Spleen (tissue), 7 donors: ENCODE measurements around the gene PEAR1.

Experiments
- POLR2A ChIP-seq, 3 donors: fragments of 450-650 bp; IDR thresholded peaks; one replicate each; pipeline ENCODE4 v1.5.1; 2017; ENCODE audit warnings: antibody characterized with exemption in 3 of 3, mild to moderate bottlenecking in 1 of 3
- POLR2AphosphoS5 ChIP-seq, 3 donors: sonication (generic); formaldehyde crosslinking; IDR thresholded peaks; one replicate each; pipeline ENCODE4 v1.5.1; 2017; ENCODE audit warnings: antibody characterized with exemption in 3 of 3
- TF ChIP-seq, protein P1 (sequence below), 11 experiments: fragments of 200-600 bp in 7 of 11; fragments of 450-650 bp in 4 of 11; sonication (generic) in 4 of 11; IDR thresholded peaks in 8 of 11; conservative IDR thresholded peaks in 3 of 11; 1 replicate in 7 of 11; 2 replicates in 4 of 11; pipeline versions ENCODE4 v1.4.0 to v1.8.0; 2016 to 2021; ENCODE audit warnings: antibody characterized with exemption in 11 of 11, inconsistent platforms in 4 of 11, mild to moderate bottlenecking in 1 of 11
- donor health status: DM: no; HTN: no; CAD: no; lungs with moderate emphysema.
- donor health status: DM: no; HTN: no; CAD: no.
- donor health status: DM: no; HTN: no; CAD: no.

DNA sequence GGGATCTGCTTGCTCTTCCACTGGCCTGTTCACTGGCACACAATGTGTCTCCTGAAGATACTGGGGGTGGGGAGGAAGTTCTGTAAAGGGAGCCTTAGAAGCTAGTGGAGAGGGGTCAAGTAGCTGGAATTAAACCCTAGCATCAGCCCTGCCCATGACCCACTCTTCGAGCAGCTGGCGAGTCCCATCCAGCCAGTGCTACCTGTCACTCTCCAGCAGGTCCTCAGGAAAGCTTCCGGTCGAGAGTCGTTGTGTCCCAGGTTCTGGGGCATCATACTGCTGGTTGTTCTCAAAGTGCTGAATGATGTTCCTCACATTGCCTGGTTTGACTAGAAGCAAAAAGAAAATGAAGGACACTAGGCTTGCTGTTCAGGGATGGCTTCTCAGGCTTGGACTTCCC, 57.9 kb downstream of the PEAR1 start:
- TF ChIP-seq, protein P1, sequence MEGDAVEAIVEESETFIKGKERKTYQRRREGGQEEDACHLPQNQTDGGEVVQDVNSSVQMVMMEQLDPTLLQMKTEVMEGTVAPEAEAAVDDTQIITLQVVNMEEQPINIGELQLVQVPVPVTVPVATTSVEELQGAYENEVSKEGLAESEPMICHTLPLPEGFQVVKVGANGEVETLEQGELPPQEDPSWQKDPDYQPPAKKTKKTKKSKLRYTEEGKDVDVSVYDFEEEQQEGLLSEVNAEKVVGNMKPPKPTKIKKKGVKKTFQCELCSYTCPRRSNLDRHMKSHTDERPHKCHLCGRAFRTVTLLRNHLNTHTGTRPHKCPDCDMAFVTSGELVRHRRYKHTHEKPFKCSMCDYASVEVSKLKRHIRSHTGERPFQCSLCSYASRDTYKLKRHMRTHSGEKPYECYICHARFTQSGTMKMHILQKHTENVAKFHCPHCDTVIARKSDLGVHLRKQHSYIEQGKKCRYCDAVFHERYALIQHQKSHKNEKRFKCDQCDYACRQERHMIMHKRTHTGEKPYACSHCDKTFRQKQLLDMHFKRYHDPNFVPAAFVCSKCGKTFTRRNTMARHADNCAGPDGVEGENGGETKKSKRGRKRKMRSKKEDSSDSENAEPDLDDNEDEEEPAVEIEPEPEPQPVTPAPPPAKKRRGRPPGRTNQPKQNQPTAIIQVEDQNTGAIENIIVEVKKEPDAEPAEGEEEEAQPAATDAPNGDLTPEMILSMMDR (IDR thresholded peaks at IDR 0.05 in 8 of 11, conservative IDR thresholded peaks at IDR 0.05 in 3 of 11): no peak
- TF ChIP-seq POLR2A (IDR thresholded peaks at IDR 0.05) (no peak), POLR2AphosphoS5 (IDR thresholded peaks at IDR 0.05) (no peak)
